ENCODE data around the gene C16orf54.
"Not testable (repeated sequence)": the region's sequence is repeated elsewhere in the genome, so short reads cannot be mapped to it uniquely, and the experiment has no call there.

The C16orf54 gene

GRCh38 chr16:29737713-29738112 is 8.1 kb downstream of the C16orf54 start:
- no peak for DNase-seq
- peaks cover 0 to 42% of the 10 kb centered on the region in 2 donors for H3K27me3 ChIP-seq
- H3K9me3 ChIP-seq: no peaks in the 10 kb centered on the region
- no peaks in the 10 kb centered on the region for H3K4me1 ChIP-seq
- H3K27ac ChIP-seq: no peak overlapping the region
- TF ChIP-seq CTCF (IDR thresholded peaks at IDR 0.05): no peak
- H3K36me3 ChIP-seq: no peaks in the 10 kb centered on the region
- no peak overlapping the region for H3K4me3 ChIP-seq
- intact Hi-C loops (cut with DNase I; ENCODE audit: low total_unique reads): no loop called here

- no peak for TF ChIP-seq CTCF (IDR thresholded peaks at IDR 0.05)
- intact Hi-C loops (cut with DNase I; ENCODE audit: low total_unique reads): no loop called here
- Histone ChIP-seq H3K4me3 (no peak overlapping the region), H3K27me3 (peaks cover 0 to 36% of the 10 kb centered on the region in 2 donors), H3K9me3 (no peaks in the 10 kb centered on the region), H3K4me1 (no peaks in the 10 kb centered on the region), H3K27ac (no peak overlapping the region), H3K36me3 (no peaks in the 10 kb centered on the region)
- no peak for DNase-seq
Observed at GRCh38 chr16:29736764-29737163, 9.0 kb downstream of the C16orf54 start.

GRCh38 chr16:29736112-29736511 is 9.7 kb downstream of the C16orf54 start:
- no peak for TF ChIP-seq CTCF (IDR thresholded peaks at IDR 0.05)
- H3K27ac ChIP-seq: no peak overlapping the region
- intact Hi-C loops (cut with DNase I; ENCODE audit: low total_unique reads): no loop called here
- no peaks in the 10 kb centered on the region for H3K4me1 ChIP-seq
- H3K4me3 ChIP-seq: no peak overlapping the region
- H3K36me3 ChIP-seq: no peaks in the 10 kb centered on the region
- no peaks in the 10 kb centered on the region for H3K9me3 ChIP-seq
- DNase-seq: no peak
- H3K27me3 ChIP-seq: peaks cover 0 to 31% of the 10 kb centered on the region in 2 donors

- H3K27me3 ChIP-seq: peaks cover 0 to 35% of the 10 kb centered on the region in 2 donors
- no peak overlapping the region for H3K27ac ChIP-seq
- intact Hi-C loops (cut with DNase I; ENCODE audit: low total_unique reads): no loop called here
- no peaks in the 10 kb centered on the region for H3K9me3 ChIP-seq
- no peak for TF ChIP-seq CTCF (IDR thresholded peaks at IDR 0.05)
- no peaks in the 10 kb centered on the region for H3K36me3 ChIP-seq
- H3K4me1 ChIP-seq: no peaks in the 10 kb centered on the region
- no peak for DNase-seq
- H3K4me3 ChIP-seq: no peak overlapping the region
Observed at GRCh38 chr16:29734786-29735185, 11.0 kb downstream of the C16orf54 start.

GRCh38 chr16:29731768-29732601 is 13.8 kb downstream of the C16orf54 start:
- DNase-seq; H3K36me3 ChIP-seq; H3K27ac ChIP-seq; H3K4me3 ChIP-seq; H3K9me3 ChIP-seq; H3K4me1 ChIP-seq; intact Hi-C loops (cut with DNase I; ENCODE audit: low total_unique reads): not testable (repeated sequence)
- peaks cover 0 to 48% of the 10 kb centered on the region in 2 donors for H3K27me3 ChIP-seq

- DNase-seq: no peak
- no peak for TF ChIP-seq CTCF (IDR thresholded peaks at IDR 0.05)
- H3K36me3 ChIP-seq: no peaks in the 10 kb centered on the region
- intact Hi-C loops (cut with DNase I; ENCODE audit: low total_unique reads): no loop called here
- H3K27me3 ChIP-seq: peaks cover 0 to 42% of the 10 kb centered on the region in 2 donors
- H3K27ac ChIP-seq: no peak overlapping the region
- H3K9me3 ChIP-seq: no peaks in the 10 kb centered on the region
- H3K4me1 ChIP-seq: no peaks in the 10 kb centered on the region
- H3K4me3 ChIP-seq: no peak overlapping the region
Observed at GRCh38 chr16:29730649-29731048, 15.1 kb downstream of the C16orf54 start.
